NCI-H345 treated with DMSO at 0.1 percent for 48 hours (cell line): ENCODE results near the gene SLC39A11.
A peak's percentile ranks its signal among the peaks of the same experiment; 100 is the strongest.
"Not testable (repeated sequence)": the region's sequence is repeated elsewhere in the genome, so short reads cannot be mapped to it uniquely, and the experiment has no call there.

Source experiments
- DNase-seq: peaks from one replicate; lab custom pipeline; 2025; ENCODE audit not compliant: unreplicated experiment; lab: John Stamatoyannopoulos, UW

SLC39A11 gene

GRCh38 chr17:72725433-72726068 is 366.9 kb downstream of the SLC39A11 start:
- peak; percentile 76 for DNase-seq

- DNase-seq = no peak
These were observed 368.2 kb downstream of the SLC39A11 start for GRCh38 chr17:72724267-72724666.

- DNase-seq = no peak
These were observed 368.8 kb downstream of the SLC39A11 start for GRCh38 chr17:72723711-72724110.

GRCh38 chr17:72720494-72720825 is 372.0 kb downstream of the SLC39A11 start:
- DNase-seq = no peak

GRCh38 chr17:72719578-72720493 is 372.7 kb downstream of the SLC39A11 start:
- no peak for DNase-seq

GRCh38 chr17:72719206-72719577 is 373.3 kb downstream of the SLC39A11 start:
- DNase-seq = no peak

- no peak for DNase-seq
These were observed 374.8 kb downstream of the SLC39A11 start for GRCh38 chr17:72717676-72718075.

DNA sequence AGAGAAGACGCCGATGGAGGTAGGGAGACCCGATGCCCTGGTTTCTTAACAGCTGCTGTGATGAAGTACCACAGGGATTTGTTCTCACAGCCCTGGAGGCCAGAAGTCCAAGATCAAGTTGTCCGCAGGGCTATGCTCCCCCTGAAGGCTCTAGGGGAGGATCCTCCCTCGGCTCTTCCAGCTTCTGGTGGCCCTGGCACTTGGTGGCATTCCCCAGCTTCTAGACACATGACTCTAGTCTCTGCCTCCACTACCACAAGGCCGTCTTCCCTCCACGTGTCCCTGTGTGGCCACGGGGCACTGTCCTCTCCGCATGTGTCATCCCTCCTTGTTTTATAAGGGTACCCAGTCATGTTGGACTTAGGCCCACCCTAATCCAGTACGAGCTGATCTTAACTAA is 375.2 kb downstream of the SLC39A11 start:
- no peak for DNase-seq

DNA sequence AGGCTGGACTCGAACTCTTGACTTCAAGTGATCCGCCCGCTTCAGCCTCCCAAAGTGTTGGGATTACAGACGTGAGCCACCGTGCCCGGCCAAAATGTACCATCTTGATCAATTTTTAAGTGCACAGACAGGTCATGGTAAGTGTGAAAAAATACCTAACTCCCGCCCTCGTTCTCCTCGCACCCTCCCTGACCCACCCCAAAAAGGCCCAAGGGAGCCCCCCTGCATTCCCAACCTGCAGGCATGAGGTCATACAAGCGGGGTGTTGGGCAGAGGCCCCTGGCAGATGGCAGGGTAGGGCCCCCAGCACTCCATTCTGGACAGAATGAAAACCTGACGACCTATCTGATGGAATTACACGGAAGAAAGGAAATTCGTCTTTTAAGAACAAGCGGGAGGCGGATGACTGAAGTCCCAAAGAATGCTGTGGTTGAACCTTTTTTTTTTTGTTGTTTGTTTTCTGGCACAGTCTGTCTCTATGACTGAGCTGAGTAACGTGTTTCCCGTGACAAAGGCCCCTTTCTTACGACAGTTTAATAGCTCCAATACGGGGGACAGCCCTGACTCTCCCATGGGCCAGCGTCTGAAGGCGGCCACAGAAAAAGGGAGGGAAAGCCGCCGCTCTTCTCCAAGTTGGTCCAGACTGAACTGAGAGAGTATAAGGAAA is 376.4 kb downstream of the SLC39A11 start:
- no peak for DNase-seq

GRCh38 chr17:72714357-72714966 is 378.0 kb downstream of the SLC39A11 start:
- DNase-seq = peak; percentile 99

DNA sequence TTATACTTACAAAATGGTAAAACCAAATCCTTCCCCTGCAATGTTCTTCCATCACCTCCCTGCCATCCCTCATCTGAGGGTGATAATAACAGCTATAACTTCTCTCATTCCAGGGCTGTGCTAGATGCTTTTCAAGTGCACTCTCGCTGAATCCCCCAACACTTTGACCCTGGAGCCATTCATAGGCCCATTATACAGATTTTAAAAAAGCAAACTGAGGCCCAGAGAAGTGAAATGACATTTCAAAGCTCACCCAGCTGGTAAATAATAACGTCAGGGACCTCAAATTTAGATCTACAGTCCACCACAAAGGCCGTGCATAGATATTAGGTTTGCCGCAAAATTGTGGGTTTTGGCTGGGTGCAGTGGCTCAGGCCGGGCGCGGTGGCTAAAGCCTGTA is 378.8 kb downstream of the SLC39A11 start:
- no peak for DNase-seq

GRCh38 chr17:72711521-72712310 is 380.8 kb downstream of the SLC39A11 start:
- DNase-seq = no peak

DNA sequence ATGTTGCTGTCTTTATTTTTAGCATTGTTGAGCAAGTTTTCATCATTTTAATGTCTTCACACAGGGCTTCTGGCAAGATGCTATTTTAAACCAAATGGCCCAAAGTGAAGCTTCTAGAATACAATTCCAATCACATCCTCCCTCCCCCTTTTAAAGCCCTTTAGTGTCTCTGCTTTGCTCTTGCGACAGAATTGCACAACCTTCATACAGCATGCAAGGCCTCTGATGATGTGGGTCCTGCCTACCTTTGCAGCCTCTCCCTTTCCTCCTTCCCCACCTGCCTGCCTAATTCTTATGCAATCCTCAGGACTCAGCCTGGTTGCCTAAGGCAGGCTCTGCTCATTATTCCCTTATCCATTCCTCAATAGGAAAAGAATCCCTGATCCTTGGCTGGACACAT is 381.7 kb downstream of the SLC39A11 start:
- DNase-seq = no peak

DNA sequence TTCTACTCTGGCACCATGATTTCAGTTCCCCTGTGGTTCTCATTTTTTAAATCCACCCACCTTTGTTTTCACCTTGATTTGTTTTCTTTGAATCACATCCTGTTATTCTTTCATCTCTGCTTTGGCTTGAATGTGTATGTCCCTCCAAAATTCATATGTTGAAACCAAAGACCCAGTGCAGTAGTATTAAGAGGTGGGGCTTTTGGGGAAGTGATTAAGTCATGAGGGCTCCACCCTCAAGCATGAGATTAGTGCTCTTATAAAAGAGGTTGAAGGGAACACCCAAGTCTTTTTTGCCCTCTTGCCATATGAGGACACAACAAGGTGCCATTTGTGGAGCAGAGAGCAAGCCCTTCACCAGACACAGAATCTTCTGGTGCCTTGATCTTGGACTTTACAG is 382.3 kb downstream of the SLC39A11 start:
- no peak for DNase-seq

GRCh38 chr17:72708682-72709081 is 383.8 kb downstream of the SLC39A11 start:
- not testable (repeated sequence) for DNase-seq

DNA sequence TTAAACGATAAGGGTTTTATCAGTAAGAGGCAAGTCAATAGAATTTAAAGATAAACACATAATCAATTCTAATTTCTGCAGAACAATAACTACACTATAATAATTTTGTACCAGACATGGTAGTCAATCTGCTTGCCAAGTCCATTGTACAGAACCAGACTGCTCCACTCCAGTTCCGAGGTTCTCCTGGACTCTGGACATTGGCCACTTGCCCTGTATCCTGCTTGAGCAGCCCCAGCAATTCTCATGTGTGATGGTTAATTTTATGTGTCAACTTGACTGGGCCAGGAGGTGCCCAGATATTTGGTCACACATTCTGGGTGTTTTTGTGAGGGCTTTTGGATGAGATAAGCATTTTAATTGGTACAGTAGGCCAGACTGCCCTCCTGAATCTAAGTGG is 384.6 kb downstream of the SLC39A11 start:
- DNase-seq = no peak

GRCh38 chr17:72706396-72706981 is 386.0 kb downstream of the SLC39A11 start:
- no peak for DNase-seq

DNA sequence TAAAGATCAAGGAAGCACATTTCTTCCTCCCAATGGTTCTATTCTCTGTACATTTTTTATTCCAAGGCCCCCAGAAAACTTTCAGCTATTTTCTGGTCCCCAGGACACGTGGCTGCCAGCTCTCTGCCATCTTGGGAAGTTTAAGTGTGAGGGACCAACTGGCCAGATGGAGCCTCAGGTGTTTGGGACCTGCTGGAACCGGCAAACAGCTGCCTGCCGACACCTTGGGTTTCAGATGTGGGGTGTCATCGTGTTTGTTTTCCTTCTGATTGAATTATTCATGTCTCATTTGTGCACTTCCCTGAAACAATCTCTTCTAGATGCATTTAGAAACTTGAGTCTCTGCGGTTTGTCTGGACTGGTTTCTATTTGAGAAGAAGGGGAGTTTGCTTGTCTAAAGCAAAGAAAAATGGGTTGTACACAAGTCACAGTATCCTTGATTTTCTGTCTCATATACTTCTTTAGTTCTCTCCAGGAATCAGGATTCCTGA is 386.5 kb downstream of the SLC39A11 start:
- DNase-seq = no peak

- no peak for DNase-seq
These were observed 389.5 kb downstream of the SLC39A11 start for GRCh38 chr17:72702998-72703397.

- DNase-seq = no peak
These were observed 390.3 kb downstream of the SLC39A11 start for GRCh38 chr17:72702136-72702735.
